ENCODE results near the gene PDLIM4.

DNA sequence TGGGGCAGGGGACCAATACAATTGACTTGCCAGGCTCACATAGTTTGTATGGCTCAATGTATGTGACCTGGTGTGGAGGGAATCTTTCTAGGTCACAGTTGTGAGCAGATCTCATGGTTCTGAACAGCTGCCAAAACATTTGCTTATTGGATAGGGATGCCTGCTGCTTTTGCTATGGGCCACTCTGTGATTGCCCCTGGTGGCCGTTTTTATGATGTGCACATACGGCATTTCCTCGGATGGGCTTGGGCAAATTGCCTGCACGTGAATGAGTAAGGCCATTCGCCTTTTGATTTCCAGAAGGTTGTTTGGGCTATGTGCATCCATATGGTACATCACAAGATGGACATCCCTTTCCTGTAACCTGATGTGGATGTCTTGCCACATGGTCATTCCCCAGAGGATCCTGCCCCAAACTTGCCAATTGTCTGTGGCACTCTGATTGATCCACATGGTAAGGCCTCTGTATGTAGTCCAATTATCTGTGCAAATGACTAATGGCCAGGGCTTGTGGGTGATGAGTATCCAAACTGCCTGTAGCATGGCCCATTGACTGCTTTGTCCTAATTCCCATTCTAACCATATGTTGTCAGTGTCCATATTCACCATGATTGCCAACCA is 26.0 kb downstream of the PDLIM4 start:
- TF ChIP-seq CTCF (IDR thresholded peaks at IDR 0.05; ENCODE audit: low read depth, low read length, poor library complexity, severe bottlenecking) = peak; percentile 20
- TF ChIP-seq EZH2phosphoT487 (IDR thresholded peaks at IDR 0.05; ENCODE audit: borderline replicate concordance, low read length) = no peak
